Breast epithelium (tissue), 3 donors: ENCODE results near the gene GPX3.

Experiments used
- POLR2A ChIP-seq: fragments of 450-650 bp; IDR thresholded peaks from one replicate; pipeline ENCODE4 v1.6.1; 2016; ENCODE audit warnings: antibody characterized with exemption, mild to moderate bottlenecking, moderate library complexity
- TF ChIP-seq, protein P1 (sequence below), 3 donors: fragments of 450-650 bp; IDR thresholded peaks; one replicate each; pipeline ENCODE4 v1.5.1; 2016 to 2017; ENCODE audit warnings: antibody characterized with exemption in 3 of 3, mild to moderate bottlenecking in 3 of 3, moderate library complexity in 3 of 3

DNA sequence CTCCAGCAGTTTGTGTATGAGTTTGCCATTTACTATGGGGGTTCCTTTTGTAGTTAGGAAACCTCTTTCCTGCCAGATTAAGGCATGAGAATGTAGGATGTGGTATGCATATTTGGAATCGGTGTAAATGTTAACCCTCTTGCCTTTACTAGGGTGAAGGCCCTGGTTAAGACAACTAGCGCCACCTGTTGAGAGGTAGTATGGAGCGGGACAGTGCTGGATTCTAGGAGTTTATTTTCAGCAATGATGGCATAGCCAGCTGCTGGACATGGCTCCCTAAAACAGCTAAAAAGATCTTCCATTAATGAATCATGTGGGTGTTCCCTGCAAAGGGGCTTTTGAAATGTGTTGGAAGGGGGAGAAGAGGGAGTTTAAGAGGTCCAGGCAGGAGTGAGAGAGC lies 30.7 kb upstream of the GPX3 start:
- TF ChIP-seq, protein P1, sequence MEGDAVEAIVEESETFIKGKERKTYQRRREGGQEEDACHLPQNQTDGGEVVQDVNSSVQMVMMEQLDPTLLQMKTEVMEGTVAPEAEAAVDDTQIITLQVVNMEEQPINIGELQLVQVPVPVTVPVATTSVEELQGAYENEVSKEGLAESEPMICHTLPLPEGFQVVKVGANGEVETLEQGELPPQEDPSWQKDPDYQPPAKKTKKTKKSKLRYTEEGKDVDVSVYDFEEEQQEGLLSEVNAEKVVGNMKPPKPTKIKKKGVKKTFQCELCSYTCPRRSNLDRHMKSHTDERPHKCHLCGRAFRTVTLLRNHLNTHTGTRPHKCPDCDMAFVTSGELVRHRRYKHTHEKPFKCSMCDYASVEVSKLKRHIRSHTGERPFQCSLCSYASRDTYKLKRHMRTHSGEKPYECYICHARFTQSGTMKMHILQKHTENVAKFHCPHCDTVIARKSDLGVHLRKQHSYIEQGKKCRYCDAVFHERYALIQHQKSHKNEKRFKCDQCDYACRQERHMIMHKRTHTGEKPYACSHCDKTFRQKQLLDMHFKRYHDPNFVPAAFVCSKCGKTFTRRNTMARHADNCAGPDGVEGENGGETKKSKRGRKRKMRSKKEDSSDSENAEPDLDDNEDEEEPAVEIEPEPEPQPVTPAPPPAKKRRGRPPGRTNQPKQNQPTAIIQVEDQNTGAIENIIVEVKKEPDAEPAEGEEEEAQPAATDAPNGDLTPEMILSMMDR (IDR thresholded peaks at IDR 0.05) = no peak
- no peak for TF ChIP-seq POLR2A
